T-helper 17 cell (primary cell): Measurements from ENCODE around the gene FGFRL1. TPM values are rescaled to one million over a fixed set of nuclear protein-coding genes. Genes with fewer than 3 reads are reported as not detected.

ENCODE experiments used
- ATAC-seq: fragments of 150-1000 bp; cut with Tn5 transposase; 2 replicates; pipeline ENCODE4 v1.10.0; 2021; ENCODE audit warnings: mild to moderate bottlenecking, moderate library complexity
- DNase-seq, 3 donors: peaks; one replicate each; pipeline versions ENCODE4 v3.0.0 to v3.0.0-alpha.2; 2020 to 2021
- H3K9me3 ChIP-seq: one replicate; pipeline ENCODE4 v1.7.0; 2013; ENCODE audit warnings: low read length, mild to moderate bottlenecking; ENCODE audit not compliant: control insufficient read depth, poor library complexity, severe bottlenecking
- H3K27ac Mint-ChIP-seq: one replicate; pipeline ENCODE4 v1.8.0; 2022; ENCODE audit warnings: mild to moderate bottlenecking, moderate library complexity, mixed read lengths
- H3K27me3 Mint-ChIP-seq: one replicate; pipeline ENCODE4 v1.8.0; 2022; ENCODE audit warnings: mixed read lengths
- H3K36me3 Mint-ChIP-seq: one replicate; pipeline ENCODE4 v1.8.0; 2022; ENCODE audit warnings: low read depth, mixed read lengths
- H3K4me1 Mint-ChIP-seq: one replicate; pipeline ENCODE4 v1.8.0; 2022; ENCODE audit warnings: mild to moderate bottlenecking, mixed read lengths
- H3K4me3 Mint-ChIP-seq: one replicate; pipeline ENCODE4 v1.8.0; 2022; ENCODE audit warnings: mild to moderate bottlenecking, moderate library complexity, mixed read lengths
- total RNA-seq, 4 donors: library from RNA in 2 of 4; stranded (reverse) in 2 of 4; gene quantifications; one replicate each; pipeline ENCODE4 v1.2.3 and lab custom pipeline; 2022 to 2026

Gene FGFRL1
- total RNA-seq, 2 donors from 2014 or later, result 23.1 to 30.1 TPM

GRCh38 chr4:985123-985830 is 26.1 kb upstream of the FGFRL1 start:
- Mint-ChIP-seq H3K4me1 (peaks cover 16% of the 10 kb centered on the region), H3K27me3 (no peaks in the 10 kb centered on the region), H3K36me3 (no peaks in the 10 kb centered on the region)

GRCh38 chr4:986428-986878 is 25.0 kb upstream of the FGFRL1 start:
- H3K36me3 Mint-ChIP-seq, result no peaks in the 10 kb centered on the region
- H3K4me1 Mint-ChIP-seq, result peaks cover 16% of the 10 kb centered on the region
- ATAC-seq (peak; percentile 32), DNase-seq (no peak)
- H3K27ac Mint-ChIP-seq, result no peak overlapping the region
- peak overlapping the region; percentile 90 for H3K4me3 Mint-ChIP-seq
- H3K9me3 ChIP-seq, result no peaks in the 10 kb centered on the region
- H3K27me3 Mint-ChIP-seq, result no peaks in the 10 kb centered on the region

More at GRCh38 chr4:985123-985830, 26.1 kb upstream of the FGFRL1 start:
- DNase-seq, result peak; percentile 38 to 58 (median 54)
- no peaks in the 10 kb centered on the region for H3K9me3 ChIP-seq
- Mint-ChIP-seq H3K4me3 (no peak overlapping the region), H3K27ac (no peak overlapping the region)
- peak; percentile 48 for ATAC-seq

GRCh38 chr4:986879-987623 is 24.4 kb upstream of the FGFRL1 start, which contains the start of gene IDUA:
Gene IDUA (plus strand): TSS chr4:987044. CDS start chr4:987085, 41 bp downstream.
- Mint-ChIP-seq H3K4me3 (peak within 1 kb of the TSS; percentile 90), H3K4me1 (peaks cover 16% of the 10 kb centered on the region), H3K27me3 (no peaks in the 10 kb centered on the region), H3K27ac (peak within 1 kb of the TSS; percentile 37), H3K36me3 (no peaks in the 10 kb centered on the region)
- ATAC-seq (peak; percentile 93), DNase-seq (peak; percentile 68 to 84 (median 82))
- no peaks in the 10 kb centered on the region for H3K9me3 ChIP-seq

- no peak for DNase-seq
- Mint-ChIP-seq H3K36me3 (no peaks in the 10 kb centered on the region), H3K4me1 (peaks cover 16% of the 10 kb centered on the region), H3K27ac (peak overlapping the region; percentile 37), H3K4me3 (peak overlapping the region; percentile 90), H3K27me3 (no peaks in the 10 kb centered on the region)
- no peak for ATAC-seq
- no peaks in the 10 kb centered on the region for H3K9me3 ChIP-seq
Observed at GRCh38 chr4:987624-988513, 23.6 kb upstream of the FGFRL1 start.

- ATAC-seq (no peak), DNase-seq (no peak)
- Mint-ChIP-seq H3K27me3 (no peaks in the 10 kb centered on the region), H3K4me1 (peaks cover 14% of the 10 kb centered on the region), H3K27ac (no peak overlapping the region), H3K36me3 (no peaks in the 10 kb centered on the region), H3K4me3 (no peak overlapping the region)
- H3K9me3 ChIP-seq, result no peaks in the 10 kb centered on the region
Observed at GRCh38 chr4:988726-989721, 22.4 kb upstream of the FGFRL1 start.

GRCh38 chr4:989722-990471 is 21.5 kb upstream of the FGFRL1 start:
- peak in 1 of 3 donors; percentile 10 for DNase-seq
- no peak overlapping the region for H3K4me3 Mint-ChIP-seq
- H3K27ac Mint-ChIP-seq, result no peak overlapping the region
- no peak for ATAC-seq
- peaks cover 14% of the 10 kb centered on the region for H3K4me1 Mint-ChIP-seq
- no peaks in the 10 kb centered on the region for H3K9me3 ChIP-seq
- H3K36me3 Mint-ChIP-seq, result no peaks in the 10 kb centered on the region
- H3K27me3 Mint-ChIP-seq, result no peaks in the 10 kb centered on the region

- Mint-ChIP-seq H3K36me3 (no peaks in the 10 kb centered on the region), H3K4me3 (no peak overlapping the region), H3K27me3 (no peaks in the 10 kb centered on the region), H3K4me1 (peaks cover 14% of the 10 kb centered on the region), H3K27ac (no peak overlapping the region)
- H3K9me3 ChIP-seq, result no peaks in the 10 kb centered on the region
- DNase-seq (peak in 1 of 3 donors; percentile 8), ATAC-seq (no peak)
Observed at GRCh38 chr4:990746-991367, 20.6 kb upstream of the FGFRL1 start.

- peaks cover 12% of the 10 kb centered on the region for H3K4me1 Mint-ChIP-seq
- H3K27me3 Mint-ChIP-seq, result peaks cover 2% of the 10 kb centered on the region
- H3K27ac Mint-ChIP-seq, result no peak overlapping the region
- ATAC-seq (no peak), DNase-seq (peak in 1 of 3 donors; percentile 8)
- no peaks in the 10 kb centered on the region for H3K36me3 Mint-ChIP-seq
- no peaks in the 10 kb centered on the region for H3K9me3 ChIP-seq
- H3K4me3 Mint-ChIP-seq, result no peak overlapping the region
Observed at GRCh38 chr4:991451-992296, 19.8 kb upstream of the FGFRL1 start.

- Mint-ChIP-seq H3K4me1 (peaks cover 10% of the 10 kb centered on the region), H3K4me3 (no peak overlapping the region), H3K27me3 (peaks cover 6% of the 10 kb centered on the region), H3K27ac (no peak overlapping the region), H3K36me3 (no peaks in the 10 kb centered on the region)
- DNase-seq (no peak), ATAC-seq (no peak)
- H3K9me3 ChIP-seq, result no peaks in the 10 kb centered on the region
Observed at GRCh38 chr4:992297-993110, 18.9 kb upstream of the FGFRL1 start.
